ENCODE measurements around the gene TYMS.

TYMS gene

GRCh38 chr18:644395-645004, 13.0 kb upstream of the TYMS start:
- no peak for DNase-seq (ENCODE audit: low read depth in 3 of 3)

- no peak for DNase-seq (ENCODE audit: low read depth in 3 of 3)
These were observed 10.1 kb upstream of the TYMS start for GRCh38 chr18:647304-647703.

GRCh38 chr18:649341-649740, 8.1 kb upstream of the TYMS start:
- no peak for DNase-seq (ENCODE audit: low read depth in 3 of 3)

GRCh38 chr18:650428-650858, 7.0 kb upstream of the TYMS start:
- peak in 1 of 3 donors; percentile 14 for DNase-seq (ENCODE audit: low read depth in 3 of 3)

GRCh38 chr18:652131-652530, 5.3 kb upstream of the TYMS start:
- DNase-seq (ENCODE audit: low read depth in 3 of 3) = no peak

- no peak for DNase-seq (ENCODE audit: low read depth in 3 of 3)
These were observed 3.9 kb upstream of the TYMS start for GRCh38 chr18:653512-653911.

GRCh38 chr18:654601-655000, 2.9 kb upstream of the TYMS start:
- no peak for DNase-seq (ENCODE audit: low read depth in 3 of 3)

GRCh38 chr18:655445-655844, 2.0 kb upstream of the TYMS start:
- no peak for DNase-seq (ENCODE audit: low read depth in 3 of 3)

GRCh38 chr18:658001-658946, 821 bp downstream of the TYMS start:
- peak; percentile 46 to 68 (median 51) for DNase-seq (ENCODE audit: low read depth in 3 of 3)

- no peak for DNase-seq (ENCODE audit: low read depth in 3 of 3)
These were observed 1.6 kb downstream of the TYMS start for GRCh38 chr18:658947-659533.

- no peak for DNase-seq (ENCODE audit: low read depth in 3 of 3)
These were observed 2.1 kb downstream of the TYMS start for GRCh38 chr18:659597-659996.

GRCh38 chr18:662197-662596, 4.7 kb downstream of the TYMS start:
- no peak for DNase-seq (ENCODE audit: low read depth in 3 of 3)

GRCh38 chr18:666177-666576, 8.7 kb downstream of the TYMS start:
- DNase-seq (ENCODE audit: low read depth in 3 of 3) = no peak

GRCh38 chr18:666628-667027, 9.2 kb downstream of the TYMS start:
- DNase-seq (ENCODE audit: low read depth in 3 of 3) = no peak

- no peak for DNase-seq (ENCODE audit: low read depth in 3 of 3)
These were observed 10.8 kb downstream of the TYMS start for GRCh38 chr18:668260-668659.

GRCh38 chr18:669077-669476, 11.6 kb downstream of the TYMS start:
- no peak for DNase-seq (ENCODE audit: low read depth in 3 of 3)

GRCh38 chr18:670522-670921, 13.1 kb downstream of the TYMS start:
- no peak for DNase-seq (ENCODE audit: low read depth in 3 of 3)

- no peak for DNase-seq (ENCODE audit: low read depth in 3 of 3)
These were observed 14.0 kb downstream of the TYMS start for GRCh38 chr18:671405-671804.

- DNase-seq (ENCODE audit: low read depth in 3 of 3) = no peak
These were observed 15.9 kb downstream of the TYMS start for GRCh38 chr18:673317-673716.

GRCh38 chr18:673769-674168, 16.3 kb downstream of the TYMS start:
- DNase-seq (ENCODE audit: low read depth in 3 of 3) = no peak

GRCh38 chr18:675307-675706, 17.9 kb downstream of the TYMS start:
- DNase-seq (ENCODE audit: low read depth in 3 of 3) = no peak

- DNase-seq (ENCODE audit: low read depth in 3 of 3) = no peak
These were observed 18.6 kb downstream of the TYMS start for GRCh38 chr18:676069-676468.

- no peak for DNase-seq (ENCODE audit: low read depth in 3 of 3)
These were observed 19.3 kb downstream of the TYMS start for GRCh38 chr18:676736-677135.

Measured in stimulated activated CD4-positive, alpha-beta T cell treated with anti-CD3 and anti-CD28 coated beads, TNF-alpha, amount 100 ng/mL, for 48 hours (primary cell).